ACC112 (cell line): ENCODE results near the gene REEP1.

Experiments used
- H2AFZ ChIP-seq: fragments of 200-600 bp; sonication (generic); one replicate; pipeline ENCODE4 v1.6.0; 2017; ENCODE audit warnings: antibody characterized with exemption, low read length; ENCODE audit not compliant: unreplicated experiment
- H3K27ac ChIP-seq: fragments of 200-600 bp; sonication (generic); 2 replicates; pipeline ENCODE4 v1.5.1; 2014; ENCODE audit warnings: low read depth, mild to moderate bottlenecking, antibody characterized with exemption, low read length, moderate library complexity
- H3K27me3 ChIP-seq: fragments of 200-600 bp; sonication (generic); 2 replicates; pipeline ENCODE4 v1.6.1; 2014; ENCODE audit warnings: mild to moderate bottlenecking, antibody characterized with exemption, low read length, moderate library complexity, mixed read lengths; ENCODE audit not compliant: insufficient read depth
- H3K36me3 ChIP-seq: fragments of 200-600 bp; sonication (generic); 2 replicates; pipeline ENCODE4 v1.6.1; 2016; ENCODE audit warnings: mild to moderate bottlenecking, antibody characterized with exemption, low read length, moderate library complexity, mixed read lengths; ENCODE audit not compliant: insufficient read depth
- H3K4me1 ChIP-seq: fragments of 200-600 bp; sonication (generic); one replicate; pipeline ENCODE4 v1.6.1; 2016; ENCODE audit warnings: low read length, mixed read lengths; ENCODE audit not compliant: insufficient read depth, unreplicated experiment, control insufficient read depth
- H3K4me3 ChIP-seq: fragments of 200-600 bp; sonication (generic); 2 replicates; pipeline ENCODE4 v1.5.1; 2014; ENCODE audit warnings: mild to moderate bottlenecking, low read depth, low read length
- H3K79me2 ChIP-seq: fragments of 200-600 bp; sonication (generic); one replicate; pipeline ENCODE4 v1.6.0; 2016; ENCODE audit warnings: low read length; ENCODE audit not compliant: control insufficient read depth, unreplicated experiment, insufficient read depth

Gene REEP1

DNA sequence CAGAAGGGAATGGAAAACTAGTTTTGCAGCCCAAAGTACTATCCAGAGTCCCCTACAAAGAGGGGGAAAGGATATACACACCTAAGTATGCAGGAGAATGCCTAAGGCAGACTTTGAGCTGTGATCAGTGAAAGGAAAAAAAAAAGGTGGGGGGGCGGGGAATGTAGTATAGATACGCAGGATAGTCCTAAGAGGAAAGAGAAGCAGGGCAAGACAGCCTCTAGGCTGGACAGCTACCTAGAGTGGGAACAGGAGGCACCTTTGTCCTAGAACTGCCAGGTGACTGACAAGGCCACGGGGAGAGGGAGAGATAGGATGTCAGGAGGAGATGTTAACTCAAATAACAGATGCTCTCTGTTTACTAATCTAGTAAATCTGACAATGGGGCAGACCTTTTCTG, 6.0 kb downstream of the REEP1 start:
- Histone ChIP-seq H3K36me3 (no peaks in the 10 kb centered on the region), H3K27ac (no peak overlapping the region), H3K4me1 (no peaks in the 10 kb centered on the region), H3K79me2 (no peaks in the 10 kb centered on the region), H3K27me3 (peaks cover 83% of the 10 kb centered on the region), H2AFZ (no peak overlapping the region), H3K4me3 (no peak overlapping the region)

DNA sequence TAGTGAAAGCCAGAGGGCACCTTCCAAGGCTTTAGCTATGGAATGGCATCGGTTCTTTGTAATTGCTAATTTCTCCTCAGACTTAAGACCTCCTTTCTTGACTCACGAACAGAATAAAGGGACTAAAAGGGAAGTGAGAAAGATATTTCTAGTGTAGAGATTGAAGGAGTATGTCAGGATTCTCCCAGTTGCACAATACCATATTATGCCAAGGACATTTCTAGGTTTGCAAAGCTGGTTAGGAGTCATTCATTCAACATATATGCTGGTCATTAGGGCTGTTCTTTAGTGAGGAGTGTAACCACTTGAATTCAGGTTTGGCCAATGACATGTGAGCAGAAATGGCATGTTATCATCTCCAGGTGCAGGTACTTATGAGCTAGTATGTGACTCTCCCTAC, 7.4 kb downstream of the REEP1 start:
- no peak overlapping the region for H3K4me3 ChIP-seq
- H3K4me1 ChIP-seq, result no peaks in the 10 kb centered on the region
- H3K79me2 ChIP-seq, result no peaks in the 10 kb centered on the region
- no peak overlapping the region for H3K27ac ChIP-seq
- H3K27me3 ChIP-seq, result peaks cover 83% of the 10 kb centered on the region
- no peaks in the 10 kb centered on the region for H3K36me3 ChIP-seq
- no peak overlapping the region for H2AFZ ChIP-seq

DNA sequence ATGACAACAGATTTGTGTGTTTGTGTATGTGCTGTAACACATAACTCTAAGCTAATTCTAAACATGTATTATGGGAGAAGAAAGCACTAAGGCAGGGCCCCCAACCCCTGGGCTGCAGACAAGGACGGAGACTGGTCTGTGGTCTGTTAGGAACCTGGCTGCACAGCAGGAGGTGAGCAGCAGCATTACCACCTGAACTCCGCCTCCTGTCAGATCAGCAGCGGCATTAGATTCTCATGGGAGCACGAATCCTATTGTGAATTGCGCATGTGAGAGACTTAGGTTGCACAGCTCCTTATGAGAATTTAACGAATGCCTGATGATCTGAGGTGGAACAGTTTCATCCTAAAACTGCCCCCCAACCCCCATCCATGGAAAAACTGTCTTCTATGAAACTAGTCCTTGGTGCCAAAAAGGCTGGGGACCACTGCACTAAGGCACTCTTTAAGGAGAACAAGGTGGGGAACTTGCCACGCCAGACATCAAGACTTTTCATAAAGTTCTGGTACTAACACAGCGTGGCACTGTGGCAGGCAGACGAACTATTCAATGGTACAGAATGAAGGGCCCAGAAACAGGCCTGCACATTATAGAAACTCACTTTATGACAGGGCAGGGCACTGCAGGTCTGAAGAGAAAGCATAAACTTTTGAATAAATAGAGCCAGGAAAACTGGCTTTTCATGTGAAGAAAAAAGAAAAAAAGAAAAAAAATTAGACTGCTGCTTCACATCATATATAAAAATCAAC, 14.0 kb downstream of the REEP1 start:
- Histone ChIP-seq H2AFZ (no peak overlapping the region), H3K4me1 (no peaks in the 10 kb centered on the region), H3K36me3 (no peaks in the 10 kb centered on the region), H3K4me3 (no peak overlapping the region), H3K27ac (no peak overlapping the region), H3K27me3 (peaks cover 83% of the 10 kb centered on the region), H3K79me2 (no peaks in the 10 kb centered on the region)

DNA sequence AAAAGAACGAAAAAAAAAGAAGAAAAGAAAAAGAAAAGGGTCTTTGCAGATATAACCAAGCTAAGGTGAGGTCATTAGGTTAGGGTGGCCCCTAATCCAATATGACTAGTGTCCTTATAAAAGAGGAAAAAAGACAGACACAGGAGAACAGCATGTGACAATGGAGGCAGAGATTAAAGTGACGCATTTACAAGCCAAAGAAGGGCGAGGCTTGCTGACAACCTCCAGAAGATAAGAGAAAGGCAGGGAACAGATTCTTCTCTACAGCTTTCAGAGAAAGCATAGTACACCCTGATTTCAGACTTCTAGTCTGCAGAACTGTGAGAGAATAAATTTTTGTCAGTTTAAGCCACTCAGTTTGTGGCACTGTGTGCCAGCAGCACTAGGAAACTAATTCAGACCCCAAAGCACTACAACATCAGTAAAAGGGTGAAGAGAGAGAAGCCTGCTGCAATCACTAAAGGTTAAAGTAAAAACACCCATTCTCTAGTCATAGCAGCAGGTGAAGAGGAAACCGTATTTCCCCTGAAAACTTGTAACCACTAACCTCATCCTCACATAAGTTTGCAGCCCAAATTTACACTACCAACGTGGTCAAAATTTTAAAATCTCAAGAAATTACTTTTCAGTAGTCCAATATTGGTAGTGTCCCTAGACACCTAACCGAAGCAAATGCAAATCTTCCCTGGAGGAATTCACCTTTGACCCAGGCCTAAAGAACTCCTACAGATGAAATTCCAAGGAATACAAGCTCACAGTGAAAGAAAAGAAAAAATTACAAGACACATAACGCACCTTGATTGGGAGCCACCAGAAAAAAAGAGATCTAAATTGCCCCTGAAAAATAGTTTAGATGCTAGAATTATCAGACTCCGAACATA, 17.5 kb downstream of the REEP1 start:
- Histone ChIP-seq H3K27ac (no peak overlapping the region), H3K36me3 (no peaks in the 10 kb centered on the region), H3K79me2 (no peaks in the 10 kb centered on the region), H2AFZ (no peak overlapping the region), H3K4me1 (no peaks in the 10 kb centered on the region), H3K4me3 (no peak overlapping the region), H3K27me3 (peaks cover 83% of the 10 kb centered on the region)

DNA sequence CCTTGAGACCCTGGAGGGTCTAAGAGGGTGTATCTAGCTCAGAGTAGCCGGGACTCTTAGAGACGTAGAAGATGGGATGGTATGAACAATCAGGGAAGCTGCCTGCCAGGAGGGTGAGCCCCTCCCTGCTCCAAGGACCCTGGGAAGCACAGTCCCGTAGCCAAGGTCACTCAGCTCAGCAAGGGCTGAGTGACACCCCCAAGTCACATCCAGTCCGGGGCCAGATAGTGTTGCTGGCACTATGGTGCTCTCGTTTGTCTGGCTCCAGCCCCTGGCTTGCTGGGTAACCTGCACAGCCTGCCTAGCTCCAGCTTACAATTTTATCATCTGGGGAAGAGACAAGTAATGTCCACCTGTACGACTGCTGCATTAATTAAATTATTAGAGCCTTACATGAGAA, 22.3 kb downstream of the REEP1 start:
- Histone ChIP-seq H3K79me2 (no peaks in the 10 kb centered on the region), H3K27ac (no peak overlapping the region), H3K4me3 (no peak overlapping the region), H3K36me3 (no peaks in the 10 kb centered on the region), H3K27me3 (peaks cover 84% of the 10 kb centered on the region), H2AFZ (no peak overlapping the region), H3K4me1 (no peaks in the 10 kb centered on the region)

DNA sequence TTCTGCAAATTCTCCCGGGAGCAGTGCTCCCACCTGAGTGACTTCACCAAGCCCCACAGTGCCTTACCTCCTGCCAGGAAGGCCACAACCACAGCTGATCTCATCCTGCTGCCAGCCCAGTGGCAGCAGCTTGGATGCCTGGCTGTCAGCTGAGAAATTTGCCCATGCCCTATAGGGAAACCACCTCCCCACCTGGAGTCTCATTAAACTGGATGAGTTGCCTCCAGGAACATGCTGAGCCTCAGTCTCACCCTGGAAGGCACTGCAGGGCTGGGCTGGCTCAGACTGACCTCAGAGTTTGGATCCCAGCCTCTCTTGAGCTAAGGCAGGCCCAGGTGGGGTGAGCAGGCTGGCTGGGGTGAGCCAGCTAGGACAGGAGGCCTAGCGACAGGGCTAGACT, 23.3 kb downstream of the REEP1 start:
- H3K4me3 ChIP-seq, result no peak overlapping the region
- no peaks in the 10 kb centered on the region for H3K4me1 ChIP-seq
- H3K27ac ChIP-seq, result no peak overlapping the region
- H3K27me3 ChIP-seq, result peaks cover 74% of the 10 kb centered on the region
- H3K36me3 ChIP-seq, result no peaks in the 10 kb centered on the region
- H2AFZ ChIP-seq, result no peak overlapping the region
- H3K79me2 ChIP-seq, result no peaks in the 10 kb centered on the region

DNA sequence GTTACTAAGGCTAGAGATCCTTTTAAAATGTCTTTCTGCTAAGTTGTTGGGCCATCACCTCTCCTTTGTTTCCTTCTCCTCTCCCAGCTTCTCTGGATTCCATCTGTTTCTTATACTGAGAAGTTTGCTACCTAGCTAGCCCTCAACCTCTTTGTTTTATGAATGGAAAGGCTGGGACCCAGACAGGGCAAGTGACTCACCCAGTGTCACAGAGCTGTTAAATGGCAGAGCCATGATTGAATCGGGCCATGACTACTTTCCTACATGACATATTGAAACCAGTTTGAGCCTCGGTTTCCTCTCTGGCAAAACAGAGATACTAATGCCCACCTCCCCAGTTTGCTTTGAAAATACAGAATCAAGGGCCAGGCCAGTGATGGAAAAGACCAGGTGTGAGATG, 24.1 kb downstream of the REEP1 start:
- Histone ChIP-seq H3K27me3 (peaks cover 70% of the 10 kb centered on the region), H3K4me1 (no peaks in the 10 kb centered on the region), H2AFZ (no peak overlapping the region), H3K4me3 (no peak overlapping the region), H3K79me2 (no peaks in the 10 kb centered on the region), H3K27ac (no peak overlapping the region), H3K36me3 (no peaks in the 10 kb centered on the region)

DNA sequence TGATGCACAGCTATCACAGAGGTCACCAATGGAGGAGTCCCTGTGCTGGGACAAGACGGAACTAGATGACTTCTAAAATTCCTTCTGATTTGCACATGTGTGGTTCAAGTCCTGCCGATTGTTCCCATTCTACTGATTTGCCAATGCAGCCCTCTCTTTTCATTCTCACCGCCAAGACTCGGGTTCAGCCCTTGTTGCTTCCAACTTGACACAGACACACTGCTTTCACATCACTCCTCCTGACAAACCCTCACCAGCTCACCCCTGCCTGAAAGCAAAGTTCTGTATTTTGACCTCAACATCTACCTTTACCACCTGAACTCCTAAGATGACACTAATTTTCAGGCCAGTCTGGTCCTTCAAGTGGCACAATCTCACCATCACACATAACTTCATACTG, 25.5 kb downstream of the REEP1 start:
- no peaks in the 10 kb centered on the region for H3K79me2 ChIP-seq
- H2AFZ ChIP-seq, result no peak overlapping the region
- no peaks in the 10 kb centered on the region for H3K36me3 ChIP-seq
- H3K4me3 ChIP-seq, result no peak overlapping the region
- H3K27me3 ChIP-seq, result peaks cover 66% of the 10 kb centered on the region
- no peaks in the 10 kb centered on the region for H3K4me1 ChIP-seq
- no peak overlapping the region for H3K27ac ChIP-seq

DNA sequence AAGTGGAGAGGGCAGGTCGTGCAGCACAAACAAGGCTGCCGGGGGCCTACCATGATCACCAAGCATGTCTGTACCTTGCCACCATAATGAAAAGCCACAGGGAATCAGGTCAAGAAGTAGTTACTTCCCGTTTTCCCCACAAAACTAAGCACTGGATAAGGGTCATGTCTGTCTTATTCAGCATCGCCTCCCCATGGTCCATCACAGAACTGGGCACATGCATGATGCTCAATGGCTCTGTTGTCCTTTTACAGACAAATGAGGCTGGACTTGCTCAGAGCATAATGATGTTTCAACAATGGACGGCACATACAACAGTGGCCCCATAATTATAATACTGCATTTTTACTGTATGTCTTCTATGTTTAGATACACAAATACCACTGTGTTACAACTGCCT, 27.5 kb downstream of the REEP1 start:
- Histone ChIP-seq H3K4me3 (no peak overlapping the region), H3K36me3 (no peaks in the 10 kb centered on the region), H2AFZ (no peak overlapping the region), H3K27me3 (peaks cover 71% of the 10 kb centered on the region), H3K79me2 (no peaks in the 10 kb centered on the region), H3K27ac (no peak overlapping the region), H3K4me1 (no peaks in the 10 kb centered on the region)

DNA sequence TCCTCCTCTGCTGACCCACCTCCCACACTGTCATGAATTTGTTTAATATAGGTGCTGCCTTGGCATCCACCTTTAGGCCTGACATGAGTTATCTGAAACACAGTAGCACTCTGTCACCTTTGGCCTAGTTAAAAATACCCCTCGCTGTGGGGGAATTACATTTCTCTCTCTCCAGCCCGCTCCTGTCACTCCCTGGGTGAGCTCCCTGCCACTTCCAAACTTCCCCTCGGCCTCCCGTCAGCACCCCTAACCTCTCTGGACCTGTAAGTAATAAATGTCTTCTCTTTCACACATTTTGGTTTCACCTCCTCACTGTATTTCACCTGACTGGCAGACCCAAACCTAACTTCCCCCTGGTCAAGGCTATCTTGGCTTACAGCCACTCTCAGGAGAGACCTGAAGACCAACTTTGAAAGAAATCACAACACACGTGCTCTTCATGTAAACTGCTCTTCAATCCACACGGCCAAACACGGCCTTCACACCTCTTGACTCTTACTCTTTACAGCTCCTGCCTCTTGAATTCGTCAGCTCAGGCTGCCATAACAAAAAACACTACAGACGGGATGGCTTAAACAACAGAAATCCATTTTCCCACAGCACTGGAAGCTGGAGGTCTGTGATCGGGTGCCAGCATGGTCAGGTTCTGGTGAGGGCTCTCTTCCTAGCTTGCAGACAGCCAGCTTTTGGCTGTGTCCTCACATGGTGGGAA, 28.3 kb downstream of the REEP1 start:
- Histone ChIP-seq H3K4me3 (no peak overlapping the region), H2AFZ (no peak overlapping the region), H3K27ac (no peak overlapping the region), H3K4me1 (no peaks in the 10 kb centered on the region), H3K27me3 (peaks cover 72% of the 10 kb centered on the region), H3K36me3 (no peaks in the 10 kb centered on the region), H3K79me2 (no peaks in the 10 kb centered on the region)
